Bronchial epithelial cell (primary cell): Measurements from ENCODE around the gene PLCG1. TPM values are rescaled to one million over a fixed set of nuclear protein-coding genes. Genes with fewer than 3 reads are reported as not detected.
A peak's percentile ranks its signal among the peaks of the same experiment; 100 is the strongest.

Source experiments
- DNase-seq: peaks from one replicate; pipeline ENCODE4 v3.0.0-alpha.2; 2010; ENCODE audit warnings: low read depth
- FAIRE-seq: peaks from 2 replicates; lab custom pipeline; 2011; peaks lifted over from hg19 to GRCh38; lab: Jason Lieb, UNC
- H3K27me3 ChIP-seq: 2 replicates; pipeline ENCODE4 v1.5.1; 2011; ENCODE audit warnings: low read length; ENCODE audit not compliant: control insufficient read depth, insufficient read depth
- H3K36me3 ChIP-seq: 2 replicates; pipeline ENCODE4 v1.5.1; 2011; ENCODE audit warnings: low read length; ENCODE audit not compliant: control insufficient read depth, insufficient read depth
- H3K4me3 ChIP-seq: 2 replicates; pipeline ENCODE4 v1.5.1; 2011; ENCODE audit warnings: mild to moderate bottlenecking, low read depth, low read length, control low read depth
- total RNA-seq: library from RNA; depleted of rRNA; stranded (reverse); fragments of >200 nt; gene quantifications from 2 replicates; pipeline ENCODE4 v1.2.1, GENCODE V29; 2014
- TF ChIP-seq, protein P1 (sequence below): IDR thresholded peaks from 2 replicates; pipeline ENCODE4 v1.5.1; 2011; ENCODE audit warnings: mild to moderate bottlenecking, moderate library complexity, low read length, control low read depth, inconsistent platforms; ENCODE audit not compliant: insufficient read depth, severe bottlenecking

PLCG1 gene
- total RNA-seq, 1 donor from 2014 or later = 20.8 TPM

DNA sequence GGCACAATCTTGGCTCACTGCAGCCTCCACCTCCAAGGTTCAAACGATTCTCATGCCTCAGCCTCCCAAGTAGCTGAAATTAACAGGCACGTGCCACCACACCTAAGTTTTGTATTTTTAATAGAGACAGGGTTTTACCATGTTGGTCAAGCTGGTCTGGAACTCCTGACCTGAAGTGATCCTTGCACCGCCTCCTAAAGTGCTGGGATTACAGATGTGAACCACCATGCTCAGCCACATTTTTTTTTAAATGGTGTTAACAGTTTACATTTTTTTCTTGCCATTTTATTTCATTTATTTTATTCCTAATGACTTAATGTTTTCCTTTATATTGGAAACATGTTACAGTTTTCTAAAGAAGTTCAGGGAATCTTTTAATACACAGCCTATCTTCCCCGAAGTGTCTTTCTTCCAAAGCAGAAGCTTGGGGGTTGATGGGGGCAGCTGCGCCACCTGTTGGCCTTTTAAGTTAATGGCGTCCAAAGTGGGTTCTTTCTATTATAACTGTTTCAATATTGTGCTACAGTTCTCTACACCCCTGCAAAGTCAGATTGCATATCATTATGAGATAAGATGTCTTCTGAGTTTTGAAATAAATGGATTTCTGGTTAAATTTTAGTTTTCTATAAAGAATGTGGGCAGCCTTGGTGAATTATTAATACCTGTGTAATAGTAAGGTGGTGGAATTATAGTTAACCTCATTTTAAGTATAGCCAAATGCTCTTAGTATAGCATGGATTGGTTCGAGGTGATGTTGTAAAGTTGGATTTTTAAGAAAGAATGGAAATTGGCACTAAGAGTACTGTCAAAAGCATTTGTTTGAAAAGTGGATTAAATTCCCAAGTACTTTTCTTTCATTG is 42.0 kb upstream of the PLCG1 start:
- peak; percentile 49 for DNase-seq
- peaks cover 24% of the 10 kb centered on the region for H3K36me3 ChIP-seq
- FAIRE-seq = no peak
- no peak overlapping the region for H3K4me3 ChIP-seq
- H3K27me3 ChIP-seq = no peaks in the 10 kb centered on the region
- TF ChIP-seq, protein P1, sequence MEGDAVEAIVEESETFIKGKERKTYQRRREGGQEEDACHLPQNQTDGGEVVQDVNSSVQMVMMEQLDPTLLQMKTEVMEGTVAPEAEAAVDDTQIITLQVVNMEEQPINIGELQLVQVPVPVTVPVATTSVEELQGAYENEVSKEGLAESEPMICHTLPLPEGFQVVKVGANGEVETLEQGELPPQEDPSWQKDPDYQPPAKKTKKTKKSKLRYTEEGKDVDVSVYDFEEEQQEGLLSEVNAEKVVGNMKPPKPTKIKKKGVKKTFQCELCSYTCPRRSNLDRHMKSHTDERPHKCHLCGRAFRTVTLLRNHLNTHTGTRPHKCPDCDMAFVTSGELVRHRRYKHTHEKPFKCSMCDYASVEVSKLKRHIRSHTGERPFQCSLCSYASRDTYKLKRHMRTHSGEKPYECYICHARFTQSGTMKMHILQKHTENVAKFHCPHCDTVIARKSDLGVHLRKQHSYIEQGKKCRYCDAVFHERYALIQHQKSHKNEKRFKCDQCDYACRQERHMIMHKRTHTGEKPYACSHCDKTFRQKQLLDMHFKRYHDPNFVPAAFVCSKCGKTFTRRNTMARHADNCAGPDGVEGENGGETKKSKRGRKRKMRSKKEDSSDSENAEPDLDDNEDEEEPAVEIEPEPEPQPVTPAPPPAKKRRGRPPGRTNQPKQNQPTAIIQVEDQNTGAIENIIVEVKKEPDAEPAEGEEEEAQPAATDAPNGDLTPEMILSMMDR = peak; percentile 68

- Histone ChIP-seq H3K4me3 (no peak overlapping the region), H3K36me3 (peaks cover 23% of the 10 kb centered on the region), H3K27me3 (no peaks in the 10 kb centered on the region)
- no peak for DNase-seq
- no peak for FAIRE-seq
- TF ChIP-seq, protein P1 = no peak
These were observed 38.6 kb upstream of the PLCG1 start for GRCh38 chr20:41098703-41099250.

GRCh38 chr20:41100001-41100480 is 37.3 kb upstream of the PLCG1 start:
- H3K36me3 ChIP-seq = peaks cover 23% of the 10 kb centered on the region
- H3K4me3 ChIP-seq = no peak overlapping the region
- no peak for DNase-seq
- TF ChIP-seq, protein P1 = no peak
- FAIRE-seq = no peak
- no peaks in the 10 kb centered on the region for H3K27me3 ChIP-seq

DNA sequence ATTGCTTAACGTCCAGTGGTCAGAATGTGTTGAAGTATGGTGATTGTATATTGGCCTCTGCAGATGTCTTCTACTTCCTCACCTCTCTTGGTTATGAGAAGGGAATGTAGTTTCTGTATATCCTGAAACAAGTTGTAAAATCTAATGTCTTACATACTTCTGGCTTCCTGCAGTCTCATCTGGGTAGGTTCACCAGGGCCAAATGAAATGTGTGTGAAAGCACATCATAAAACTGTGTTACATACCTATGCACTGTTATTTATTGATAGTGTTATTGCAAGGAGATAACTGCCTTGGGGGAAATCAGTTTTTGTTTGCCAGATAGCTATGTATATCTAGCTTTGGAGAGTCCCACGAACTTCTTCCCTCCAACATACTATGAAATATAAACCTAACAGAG is 35.7 kb upstream of the PLCG1 start:
- DNase-seq (no peak), FAIRE-seq (no peak)
- Histone ChIP-seq H3K27me3 (no peaks in the 10 kb centered on the region), H3K4me3 (no peak overlapping the region), H3K36me3 (peaks cover 23% of the 10 kb centered on the region)
- TF ChIP-seq, protein P1 = no peak

- H3K27me3 ChIP-seq = no peaks in the 10 kb centered on the region
- DNase-seq = no peak
- TF ChIP-seq, protein P1 = no peak
- no peak overlapping the region for H3K4me3 ChIP-seq
- H3K36me3 ChIP-seq = peaks cover 16% of the 10 kb centered on the region
- no peak for FAIRE-seq
These were observed 28.8 kb upstream of the PLCG1 start for GRCh38 chr20:41108531-41108930.
